GM12878 (cell line): ENCODE data around the gene TTC39C. TPM values are rescaled to one million over a fixed set of nuclear protein-coding genes. Genes with fewer than 3 reads are reported as not detected.

Source experiments
- ATAC-seq: fragments of 200-7000 bp; cut with Tn5 transposase; 3 replicates; pipeline ENCODE4 v1.9.1; 2020; ENCODE audit warnings: mild to moderate bottlenecking, moderate library complexity
- BruUV-seq: library from RNA; stranded (reverse); fragments of 400-500 nt; replicated peaks from 2 replicates; lab custom pipeline; 2021; lab: Mats Ljungman, UMichigan
- CTCF ChIA-PET: fragments of 300-600 bp; sonication (Branson Sonifier 250); formaldehyde crosslinking; extraction: SDS; loops from one replicate; lab custom pipeline; 2021; ENCODE audit warnings: inconsistent platforms; lab: Yijun Ruan, JAX
- POLR2A ChIA-PET: fragments of 350-600 bp; formaldehyde crosslinking; extraction: SDS; loops from one replicate; lab custom pipeline; 2021; ENCODE audit warnings: inconsistent platforms; lab: Charles Lee
- RAD21 ChIA-PET: fragments of 300-600 bp; sonication (Branson Sonifier 250); formaldehyde crosslinking; loops from one replicate; lab custom pipeline; 2023; ENCODE audit warnings: antibody characterized with exemption; ENCODE audit not compliant: unreplicated experiment; lab: Charles Lee
- SMC1A ChIA-PET: fragments of 300-600 bp; sonication (Branson Sonifier 250); formaldehyde crosslinking; loops from one replicate; lab custom pipeline; 2023; ENCODE audit not compliant: unreplicated experiment, uncharacterized antibody; lab: Charles Lee
- DNase-seq: peaks from one replicate; pipeline ENCODE4 v3.0.0-alpha.2; 2011; ENCODE audit warnings: low read depth, low spot score
- FAIRE-seq: peaks from 3 replicates; lab custom pipeline; 2011; peaks lifted over from hg19 to GRCh38; lab: Jason Lieb, UNC
- H2AFZ ChIP-seq: 2 replicates; pipeline ENCODE4 v1.6.0; 2011; ENCODE audit warnings: low read depth, low read length, control low read depth; ENCODE audit not compliant: control insufficient read depth
- H3K27ac ChIP-seq: 2 replicates; pipeline ENCODE4 v1.5.1; 2011; ENCODE audit warnings: control low read depth; ENCODE audit not compliant: control insufficient read depth, insufficient read depth
- H3K27me3 ChIP-seq, 2 experiments: replicated peaks in 1 of 2; 2 replicates each; pipeline versions ENCODE4 v1.6.0 to v1.6.1; 2011; ENCODE audit warnings: low read length in 1 of 2; ENCODE audit not compliant: control insufficient read depth in 2 of 2, insufficient read depth in 2 of 2
- H3K36me3 ChIP-seq, 2 experiments: 2 replicates each; pipeline ENCODE4 v1.5.1; 2011; ENCODE audit warnings: low read length in 1 of 2; ENCODE audit not compliant: control insufficient read depth in 2 of 2, insufficient read depth in 2 of 2
- H3K4me1 ChIP-seq: 2 replicates; pipeline ENCODE4 v1.6.1; 2011; ENCODE audit warnings: mild to moderate bottlenecking, low read length, moderate library complexity, mixed read lengths; ENCODE audit not compliant: control insufficient read depth, insufficient read depth
- H3K4me2 ChIP-seq: 2 replicates; pipeline ENCODE4 v1.6.0; 2011; ENCODE audit warnings: control low read depth; ENCODE audit not compliant: control insufficient read depth, insufficient read depth
- H3K4me3 ChIP-seq: fragments of 200-600 bp; sonication (generic); 2 replicates; pipeline ENCODE4 v1.5.1; 2016
- H3K79me2 ChIP-seq: 2 replicates; pipeline ENCODE4 v1.6.0; 2011; ENCODE audit warnings: low read length; ENCODE audit not compliant: control insufficient read depth, insufficient read depth
- H3K9ac ChIP-seq: 2 replicates; pipeline ENCODE4 v1.8.0; 2011; ENCODE audit warnings: low read length, control low read depth, mixed read lengths; ENCODE audit not compliant: control insufficient read depth, insufficient read depth
- H3K9me3 ChIP-seq: replicated peaks from 3 replicates; pipeline ENCODE4 v1.5.1; 2011; ENCODE audit warnings: mild to moderate bottlenecking, low read length; ENCODE audit not compliant: control insufficient read depth, insufficient read depth
- H4K20me1 ChIP-seq: 2 replicates; pipeline ENCODE4 v1.6.0; 2011; ENCODE audit not compliant: control insufficient read depth, insufficient read depth
- ASH2L ChIP-seq: fragments of 300-600, 200-600 bp; sonication (generic); IDR thresholded peaks from 2 replicates; pipeline ENCODE4 v1.6.1; 2017; ENCODE audit warnings: low read depth, mild to moderate bottlenecking, borderline replicate concordance
- BACH1 ChIP-seq: fragments of 450-650 bp; IDR thresholded peaks from 2 replicates; pipeline ENCODE4 v1.6.1; 2017; ENCODE audit warnings: mild to moderate bottlenecking, borderline replicate concordance
- CBX3 ChIP-seq: fragments of 200-600 bp; sonication (generic); IDR thresholded peaks from 2 replicates; pipeline ENCODE4 v1.6.1; 2016; ENCODE audit warnings: low read depth, borderline replicate concordance
- CEBPB ChIP-seq, 2 experiments: fragments of 150-350 bp in 1 of 2; IDR thresholded peaks; 2 replicates each; pipeline ENCODE4 v1.6.1; 2012 to 2014; ENCODE audit warnings: low read depth in 2 of 2, low read length in 2 of 2, borderline replicate concordance in 1 of 2, inconsistent platforms in 1 of 2
- CHD1 ChIP-seq: IDR thresholded peaks from 2 replicates; pipeline ENCODE4 v1.6.1; 2012; ENCODE audit warnings: low read depth, low read length, improper control_type of control experiment
- CHD2 ChIP-seq: IDR thresholded peaks from 2 replicates; pipeline ENCODE4 v1.6.1; 2011; ENCODE audit warnings: low read depth, low read length, improper control_type of control experiment, borderline replicate concordance
- EZH2 ChIP-seq: IDR thresholded peaks from 2 replicates; pipeline ENCODE4 v1.6.1; 2012; ENCODE audit warnings: low read depth, mild to moderate bottlenecking, control low read depth, inconsistent platforms, low read length, borderline replicate concordance; ENCODE audit not compliant: control insufficient read depth
- GABPA ChIP-seq: IDR thresholded peaks from 2 replicates; pipeline ENCODE4 v1.6.1; 2014; ENCODE audit warnings: antibody characterized with exemption, low read depth, mild to moderate bottlenecking, inconsistent platforms
- HDGF ChIP-seq: fragments of 450-650 bp; IDR thresholded peaks from 2 replicates; pipeline ENCODE4 v1.6.1; 2016; ENCODE audit warnings: antibody characterized with exemption
- IRF5 ChIP-seq: fragments of 450-650 bp; IDR thresholded peaks from 2 replicates; pipeline ENCODE4 v1.6.1; 2017; ENCODE audit warnings: borderline replicate concordance
- MLLT1 ChIP-seq: fragments of 450-650 bp; IDR thresholded peaks from 2 replicates; pipeline ENCODE4 v1.6.1; 2016; ENCODE audit warnings: mild to moderate bottlenecking
- NR2C2 ChIP-seq: IDR thresholded peaks from 2 replicates; pipeline ENCODE4 v1.6.1; 2011; ENCODE audit warnings: borderline replicate concordance, low read depth; ENCODE audit not compliant: control insufficient read depth, insufficient read length
- PAX8 ChIP-seq: fragments of 450-650 bp; IDR thresholded peaks from 2 replicates; pipeline ENCODE4 v1.6.1; 2017; ENCODE audit warnings: mild to moderate bottlenecking, moderate library complexity
- RELB ChIP-seq: fragments of 450-650 bp; IDR thresholded peaks from 2 replicates; pipeline ENCODE4 v1.6.1; 2017; ENCODE audit warnings: low read depth, mild to moderate bottlenecking, moderate library complexity
- SMAD1 ChIP-seq: fragments of 450-650 bp; IDR thresholded peaks from 2 replicates; pipeline ENCODE4 v1.6.1; 2018; ENCODE audit warnings: mild to moderate bottlenecking, low read depth; ENCODE audit not compliant: partially characterized antibody
- SMARCA5 ChIP-seq: fragments of 450-650 bp; IDR thresholded peaks from 2 replicates; pipeline ENCODE4 v1.6.1; 2017; ENCODE audit warnings: mild to moderate bottlenecking
- SREBF2 ChIP-seq: IDR thresholded peaks from 2 replicates; pipeline ENCODE4 v1.6.1; 2012; ENCODE audit warnings: mild to moderate bottlenecking, low read length
- TCF3 ChIP-seq: IDR thresholded peaks from 2 replicates; pipeline ENCODE4 v1.6.1; 2012; ENCODE audit warnings: low read depth, mild to moderate bottlenecking, low read length, borderline replicate concordance; ENCODE audit not compliant: insufficient read depth
- ZNF274 ChIP-seq: IDR thresholded peaks from one replicate; pipeline ENCODE4 v1.8.0; 2011; ENCODE audit not compliant: insufficient read length, insufficient read depth
- ZNF622 ChIP-seq: fragments of 450-650 bp; IDR thresholded peaks from 2 replicates; pipeline ENCODE4 v1.6.1; 2017; ENCODE audit warnings: mild to moderate bottlenecking, inconsistent platforms
- WGBS: methylation state at CpG from one replicate; pipeline ENCODE4 v1.1.6; 2016; ENCODE audit warnings: low lambda C conversion rate; ENCODE audit not compliant: insufficient replicate concordance, insufficient coverage; ENCODE audit errors: missing lambda C conversion rate; 5-methylcytosine and 5-hydroxymethylcytosine counted together
- in situ Hi-C: fragments of 300-500 bp; cut with MboI; formaldehyde crosslinking; loops from 9 replicates; pipeline ENCODE4 v1.14.3; 2018; ENCODE audit warnings: mixed read lengths
- intact Hi-C: fragments of 100-400 bp; cut with micrococcal nuclease; formaldehyde crosslinking; loops from one replicate; pipeline ENCODE4 v1.14.2; 2022; ENCODE audit not compliant: unreplicated experiment
- polyA plus RNA-seq, 11 experiments: library from polyadenylated mRNA; depleted of rRNA in 4 of 11; unstranded in 6 of 11; stranded (reverse) in 5 of 11; fragments of >200 nt; fragmentation: Nextera tagmentation in 4 of 11; fragmentation: Illumina TruSeq in 1 of 11; extraction: Ambion mirVana in 4 of 11; extraction: Trizol in 1 of 11; gene quantifications; 1 replicate in 1 of 11; 2 replicates in 10 of 11; pipeline versions ENCODE4 v1.2.1 to v1.2.3, GENCODE V29; 2011 to 2016; ENCODE audit warnings: inconsistent platforms in 2 of 11, missing spikeins in 2 of 11, low read depth in 1 of 11
- total RNA-seq, 4 experiments: library from RNA; depleted of rRNA in 3 of 4; stranded (reverse); fragments of >200 nt in 3 of 4; fragmentation: Illumina TruSeq in 1 of 4; extraction: Trizol in 1 of 4; gene quantifications; 2 replicates each; pipeline versions ENCODE4 v1.2.1 to v1.2.3, GENCODE V29; 2013 to 2021

TTC39C gene
- total and polyA plus RNA-seq, 10 of the 15 experiments (the other 5 are each of a cell fraction or from before 2014, with no cell fraction given) = 21.1 to 91.0 (median 64.8) TPM

GRCh38 chr18:23971097-23971440 is 43.5 kb upstream of the TTC39C start:
- no peak for TF ChIP-seq IRF5
- no peak for TF ChIP-seq GABPA
- TF ChIP-seq RELB = no peak
- TF ChIP-seq BACH1 = no peak
- no peak for TF ChIP-seq EZH2
- TF ChIP-seq NR2C2 = no peak
- no peak for TF ChIP-seq SMARCA5
- no peak for TF ChIP-seq SREBF2
- TF ChIP-seq ZNF274 = no peak
- TF ChIP-seq ZNF622 = no peak
- TF ChIP-seq CBX3 = no peak
- TF ChIP-seq CEBPB (IDR thresholded peaks at IDR 0.05; ENCODE audit: borderline replicate concordance in 1 of 2, low read depth in 2 of 2, low read length in 2 of 2) = no peak
- no peak for TF ChIP-seq ASH2L
- no peak for TF ChIP-seq CHD2
- no peak for TF ChIP-seq TCF3
- no peak for TF ChIP-seq HDGF
- no peak for TF ChIP-seq PAX8
- no peak for TF ChIP-seq MLLT1
- TF ChIP-seq SMAD1 = no peak
- no peak for TF ChIP-seq CHD1
- TF ChIP-seq, all 136 proteins: peak for 0
- ATAC-seq = no peak
- ChIA-PET RAD21 (interaction anchor here (1.6 kb wide), 1 partner anchor 10 kb away, joined by 7 read pairs; no protein-coding TSS in a partner anchor), POLR2A (interaction anchor here (0.6 to 1.0 kb wide), 4 partner anchors 9 to 37 kb away, joined by 3 read pairs; no protein-coding TSS in a partner anchor), CTCF (interaction anchor here (1.2 to 1.4 kb wide), 2 partner anchors 32 to 39 kb away, joined by 3 to 4 read pairs; no protein-coding TSS in a partner anchor), SMC1A (interaction anchor here (0.9 to 1.6 kb wide), 4 partner anchors 10 to 149 kb away, joined by 3 to 7 read pairs (median 4); no protein-coding TSS in a partner anchor)
- no peaks in the 10 kb centered on the region for H3K9me3 ChIP-seq
- H3K4me2 ChIP-seq = no peak overlapping the region
- H2AFZ ChIP-seq = no peak overlapping the region
- no TSS peak for BruUV-seq
- 81% methylated on average over 4 of the region's 5 CpGs for WGBS
- no peaks in the 10 kb centered on the region for H3K79me2 ChIP-seq
- H4K20me1 ChIP-seq = no peaks in the 10 kb centered on the region
- no peak for FAIRE-seq
- H3K4me1 ChIP-seq = peaks cover 33% of the 10 kb centered on the region
- no peak overlapping the region for H3K4me3 ChIP-seq
- H3K36me3 ChIP-seq = no peaks in the 10 kb centered on the region
- intact Hi-C loops = loop anchor here (2.0 kb wide), 1 partner anchor 38 kb away; no protein-coding TSS in a partner anchor
- DNase-seq = no peak
- H3K27ac ChIP-seq = no peak overlapping the region
- H3K27me3 ChIP-seq = no peaks in the 10 kb centered on the region
- in situ Hi-C loops = no loop called here
- no peak overlapping the region for H3K9ac ChIP-seq
